Endothelial cell of umbilical vein (primary cell): ENCODE data around the gene LCE3A. TPM values are rescaled to one million over a fixed set of nuclear protein-coding genes. Genes with fewer than 3 reads are reported as not detected.

ENCODE experiments used
- BruUV-seq: library from RNA; stranded (reverse); fragments of 400-500 nt; replicated peaks from 2 replicates; lab custom pipeline; 2021; lab: Mats Ljungman, UMichigan
- CTCF ChIA-PET: fragments of 300-600, 350-600 bp; sonication (Branson Sonifier 250); formaldehyde crosslinking; loops from one replicate; lab custom pipeline; 2021; ENCODE audit warnings: antibody characterized with exemption, inconsistent platforms; lab: Charles Lee
- POLR2A ChIA-PET: fragments of 300-600, 350-600 bp; sonication (Branson Sonifier 250); formaldehyde crosslinking; loops from one replicate; lab custom pipeline; 2021; ENCODE audit warnings: antibody characterized with exemption, inconsistent platforms; lab: Charles Lee
- DNase-seq: peaks from one replicate; pipeline ENCODE4 v3.0.0-alpha.2; 2011; ENCODE audit warnings: low read depth, low spot score
- FAIRE-seq: peaks from 2 replicates; lab custom pipeline; 2011; peaks lifted over from hg19 to GRCh38; lab: Jason Lieb, UNC
- H2AFZ ChIP-seq: 2 replicates; pipeline ENCODE4 v1.6.0; 2012; ENCODE audit warnings: low read depth, low read length, control low read depth, inconsistent platforms
- H3K27ac ChIP-seq: 2 replicates; pipeline ENCODE4 v1.5.1; 2011; ENCODE audit warnings: low read depth, mild to moderate bottlenecking, control low read depth, low read length, moderate library complexity; ENCODE audit not compliant: insufficient read depth
- H3K27me3 ChIP-seq, 2 experiments: 2 replicates each; pipeline versions ENCODE4 v1.6.0 to v1.6.1; 2011; ENCODE audit warnings: low read length in 2 of 2, mixed read lengths in 1 of 2; ENCODE audit not compliant: control insufficient read depth in 2 of 2, insufficient read depth in 2 of 2
- H3K36me3 ChIP-seq, 2 experiments: 2 replicates in 1 of 2; 3 replicates in 1 of 2; pipeline ENCODE4 v1.5.1; 2011; ENCODE audit warnings: low read length in 2 of 2, mild to moderate bottlenecking in 1 of 2, moderate library complexity in 1 of 2; ENCODE audit not compliant: control insufficient read depth in 2 of 2, insufficient read depth in 2 of 2; ENCODE audit errors: extremely low read depth in 1 of 2
- H3K4me1 ChIP-seq: 3 replicates; pipeline ENCODE4 v1.5.1; 2011; ENCODE audit warnings: mild to moderate bottlenecking, low read length; ENCODE audit not compliant: control insufficient read depth, insufficient read depth; ENCODE audit errors: extremely low read depth
- H3K4me2 ChIP-seq: 2 replicates; pipeline ENCODE4 v1.6.1; 2011; ENCODE audit warnings: low read length, control low read depth, mixed read lengths; ENCODE audit not compliant: insufficient read depth
- H3K4me3 ChIP-seq, 3 experiments: fragments of 200-600 bp in 1 of 3; sonication (generic), shearing (Covaris generic) in 1 of 3; replicated peaks in 1 of 3; 2 replicates each; pipeline ENCODE4 v1.5.1; 2011 to 2016; ENCODE audit warnings: control low read depth in 3 of 3, low read length in 3 of 3, mild to moderate bottlenecking in 2 of 3, inconsistent platforms in 1 of 3, low read depth in 1 of 3, moderate library complexity in 1 of 3; ENCODE audit not compliant: insufficient read depth in 1 of 3
- H3K79me2 ChIP-seq: 2 replicates; pipeline ENCODE4 v1.6.0; 2012; ENCODE audit warnings: low read length, inconsistent platforms; ENCODE audit not compliant: control insufficient read depth, insufficient read depth
- H3K9ac ChIP-seq: replicated peaks from 2 replicates; pipeline ENCODE3; 2011; ENCODE audit warnings: low read length, control low read depth; ENCODE audit not compliant: insufficient read depth; ENCODE audit errors: extremely low read depth
- H3K9me1 ChIP-seq: replicated peaks from 3 replicates; pipeline ENCODE4 v1.6.0; 2011; ENCODE audit warnings: mild to moderate bottlenecking, low read length; ENCODE audit not compliant: control insufficient read depth, insufficient read depth; ENCODE audit errors: extremely low read depth
- H3K9me3 ChIP-seq: replicated peaks from 2 replicates; pipeline ENCODE4 v1.5.1; 2012; ENCODE audit warnings: low read length, inconsistent platforms; ENCODE audit not compliant: control insufficient read depth, insufficient read depth
- H4K20me1 ChIP-seq: replicated peaks from 2 replicates; pipeline ENCODE3; 2011; ENCODE audit warnings: mild to moderate bottlenecking, low read length; ENCODE audit not compliant: control insufficient read depth, insufficient read depth; ENCODE audit errors: extremely low read depth
- EZH2 ChIP-seq: IDR thresholded peaks from 2 replicates; pipeline ENCODE4 v1.6.1; 2012; ENCODE audit warnings: borderline replicate concordance, low read depth, mild to moderate bottlenecking, moderate library complexity, low read length, inconsistent platforms; ENCODE audit not compliant: severe bottlenecking
- FOS ChIP-seq: IDR thresholded peaks from 2 replicates; pipeline ENCODE4 v1.6.1; 2011; ENCODE audit warnings: mild to moderate bottlenecking, low read length, moderate library complexity, borderline replicate concordance; ENCODE audit not compliant: insufficient read depth
- GATA2 ChIP-seq: IDR thresholded peaks from 2 replicates; pipeline ENCODE4 v1.7.0; 2011; ENCODE audit warnings: low read depth, mild to moderate bottlenecking, moderate library complexity, mixed read lengths, low read length; ENCODE audit not compliant: insufficient read length, insufficient read depth
- JUN ChIP-seq: IDR thresholded peaks from 2 replicates; pipeline ENCODE4 v1.6.1; 2011; ENCODE audit warnings: borderline replicate concordance, low read depth; ENCODE audit not compliant: insufficient read length, insufficient read depth
- MYC ChIP-seq: IDR thresholded peaks from one replicate; pipeline ENCODE4 v1.6.1; 2011; ENCODE audit warnings: mild to moderate bottlenecking, low read depth, low read length
- POLR2A ChIP-seq: IDR thresholded peaks from 2 replicates; pipeline ENCODE4 v1.6.1; 2012; ENCODE audit warnings: low read depth, mild to moderate bottlenecking, control low read depth, low read length
- POLR2AphosphoS5 ChIP-seq: IDR thresholded peaks from 2 replicates; pipeline ENCODE4 v1.6.1; 2012; ENCODE audit warnings: low read depth, mild to moderate bottlenecking, control low read depth, low read length, moderate library complexity; ENCODE audit not compliant: insufficient read depth
- dilution Hi-C: fragments of 300-500 bp; cut with MboI; formaldehyde crosslinking; loops from one replicate; pipeline ENCODE4 v1.15.0; 2019; ENCODE audit warnings: low sequenced_read_pairs; ENCODE audit not compliant: extremely low pct_ligation_motif_present
- intact Hi-C: fragments of 100-400 bp; cut with micrococcal nuclease; formaldehyde crosslinking; loops from one replicate; pipeline ENCODE4 v1.10.0; 2022
- polyA plus RNA-seq, 4 experiments: library from polyadenylated mRNA; depleted of rRNA in 3 of 4; stranded (reverse) in 3 of 4; unstranded in 1 of 4; fragments of >200 nt; gene quantifications; 2 replicates each; pipeline versions ENCODE4 v1.2.1 to v1.2.3, GENCODE V29; 2011 to 2012; ENCODE audit warnings: missing spikeins in 1 of 4
- total RNA-seq: library from RNA; stranded (reverse); gene quantifications from 2 replicates; pipeline ENCODE4 v1.2.3, GENCODE V29; 2021
- TF ChIP-seq, protein P1 (sequence below): IDR thresholded peaks from 2 replicates; pipeline ENCODE4 v1.6.1; 2011; ENCODE audit not compliant: insufficient read depth, insufficient read length
- TF ChIP-seq, protein P2 (sequence below), 2 donors: IDR thresholded peaks; 1 replicate in 1 of 2; 2 replicates in 1 of 2; pipeline ENCODE4 v1.5.1; 2011; ENCODE audit warnings: low read length in 2 of 2, mild to moderate bottlenecking in 2 of 2, moderate library complexity in 2 of 2, control low read depth in 1 of 2, inconsistent platforms in 1 of 2, low read depth in 1 of 2; ENCODE audit not compliant: insufficient read depth in 1 of 2; ENCODE audit errors: extremely low read depth in 1 of 2

The LCE3A gene
- total and polyA plus RNA-seq, 2 donors (not counting 3 experiments of a cell fraction or from before 2014, with no cell fraction given) = not detected

DNA sequence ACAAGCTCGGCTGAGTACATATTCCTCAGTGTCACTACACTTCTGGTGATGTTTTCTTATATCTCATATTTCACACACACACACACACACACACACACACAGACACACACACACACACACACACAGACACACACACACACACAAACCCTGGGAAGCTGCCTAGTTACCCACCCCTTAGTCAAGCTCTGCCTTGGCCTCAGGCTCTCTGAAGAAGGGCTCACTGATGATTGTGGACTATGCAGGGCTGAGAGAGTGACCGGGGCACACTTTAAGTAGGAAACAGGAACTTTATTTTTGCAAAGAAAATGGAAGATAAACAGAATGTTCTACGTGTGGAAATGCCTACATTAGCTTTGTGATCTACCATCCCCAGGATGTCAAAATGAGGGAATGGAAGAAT, 21.0 kb upstream of the LCE3A start:
- Histone ChIP-seq H2AFZ (no peak overlapping the region), H3K9ac (no peak overlapping the region), H3K4me2 (no peak overlapping the region), H4K20me1 (no peaks in the 10 kb centered on the region), H3K36me3 (no peaks in the 10 kb centered on the region), H3K4me3 (no peak overlapping the region), H3K9me3 (no peaks in the 10 kb centered on the region), H3K4me1 (no peaks in the 10 kb centered on the region), H3K27me3 (no peaks in the 10 kb centered on the region), H3K9me1 (no peaks in the 10 kb centered on the region), H3K27ac (no peak overlapping the region), H3K79me2 (no peaks in the 10 kb centered on the region)
- CTCF ChIA-PET = interaction anchor here (1.2 to 2.4 kb wide), 2 partner anchors 10 to 14 kb away, joined by 3 to 17 read pairs; no protein-coding TSS in a partner anchor
- BruUV-seq = no TSS peak
- intact Hi-C loops (no loop called here), dilution Hi-C loops (no loop called here)
- TF ChIP-seq, protein P1, sequence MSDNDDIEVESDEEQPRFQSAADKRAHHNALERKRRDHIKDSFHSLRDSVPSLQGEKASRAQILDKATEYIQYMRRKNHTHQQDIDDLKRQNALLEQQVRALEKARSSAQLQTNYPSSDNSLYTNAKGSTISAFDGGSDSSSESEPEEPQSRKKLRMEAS = no peak
- TF ChIP-seq GATA2 (no peak), FOS (no peak), POLR2A (no peak), EZH2 (no peak), MYC (no peak), POLR2AphosphoS5 (no peak), JUN (no peak)
- TF ChIP-seq, protein P2, sequence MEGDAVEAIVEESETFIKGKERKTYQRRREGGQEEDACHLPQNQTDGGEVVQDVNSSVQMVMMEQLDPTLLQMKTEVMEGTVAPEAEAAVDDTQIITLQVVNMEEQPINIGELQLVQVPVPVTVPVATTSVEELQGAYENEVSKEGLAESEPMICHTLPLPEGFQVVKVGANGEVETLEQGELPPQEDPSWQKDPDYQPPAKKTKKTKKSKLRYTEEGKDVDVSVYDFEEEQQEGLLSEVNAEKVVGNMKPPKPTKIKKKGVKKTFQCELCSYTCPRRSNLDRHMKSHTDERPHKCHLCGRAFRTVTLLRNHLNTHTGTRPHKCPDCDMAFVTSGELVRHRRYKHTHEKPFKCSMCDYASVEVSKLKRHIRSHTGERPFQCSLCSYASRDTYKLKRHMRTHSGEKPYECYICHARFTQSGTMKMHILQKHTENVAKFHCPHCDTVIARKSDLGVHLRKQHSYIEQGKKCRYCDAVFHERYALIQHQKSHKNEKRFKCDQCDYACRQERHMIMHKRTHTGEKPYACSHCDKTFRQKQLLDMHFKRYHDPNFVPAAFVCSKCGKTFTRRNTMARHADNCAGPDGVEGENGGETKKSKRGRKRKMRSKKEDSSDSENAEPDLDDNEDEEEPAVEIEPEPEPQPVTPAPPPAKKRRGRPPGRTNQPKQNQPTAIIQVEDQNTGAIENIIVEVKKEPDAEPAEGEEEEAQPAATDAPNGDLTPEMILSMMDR (IDR thresholded peaks at IDR 0.05; ENCODE audit: extremely low read depth in 1 of 2, insufficient read depth in 1 of 2, low read depth in 1 of 2, low read length in 2 of 2) = no peak
- no peak for DNase-seq
- POLR2A ChIA-PET = no interaction called here
- FAIRE-seq = no peak
